GM12801 (cell line): ENCODE measurements around the gene SIM2.

Source experiments
- TF ChIP-seq, protein P1 (sequence below): IDR thresholded peaks from one replicate; pipeline ENCODE4 v1.5.1; 2011; ENCODE audit warnings: control low read depth; ENCODE audit not compliant: insufficient read length; ENCODE audit errors: extremely low read depth

Gene SIM2

DNA sequence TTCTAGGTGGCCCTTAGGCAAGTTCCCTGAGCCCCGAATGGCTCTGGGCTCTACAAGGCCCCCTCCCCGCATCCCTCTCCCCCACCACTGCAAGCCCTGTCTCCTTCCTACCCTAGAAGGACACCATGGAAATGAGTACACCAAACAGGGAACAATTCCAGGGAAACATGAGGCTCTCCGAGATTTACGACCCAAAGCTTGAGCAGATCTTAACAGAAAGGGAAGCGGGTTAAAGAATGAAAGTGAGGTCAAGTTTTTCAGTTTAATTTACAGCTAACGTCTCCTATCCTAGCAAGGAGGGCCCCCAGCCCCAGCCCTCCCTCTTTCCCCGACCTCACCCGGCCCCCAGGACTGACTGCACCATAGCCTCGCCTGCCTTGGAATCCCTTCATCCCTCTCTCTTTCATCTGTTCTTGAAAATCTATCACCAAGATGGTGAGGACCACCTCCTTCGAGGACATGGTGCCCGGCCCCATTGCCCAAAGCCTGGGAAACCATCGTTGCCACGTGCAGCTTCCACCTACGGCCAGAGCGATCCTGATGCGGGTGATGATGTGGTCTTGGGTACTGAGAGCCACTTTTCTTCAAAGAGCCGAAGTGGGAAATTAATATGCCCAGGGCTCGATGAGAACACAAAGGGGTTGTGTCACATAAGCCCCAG, 30.5 kb downstream of the SIM2 start:
- TF ChIP-seq, protein P1, sequence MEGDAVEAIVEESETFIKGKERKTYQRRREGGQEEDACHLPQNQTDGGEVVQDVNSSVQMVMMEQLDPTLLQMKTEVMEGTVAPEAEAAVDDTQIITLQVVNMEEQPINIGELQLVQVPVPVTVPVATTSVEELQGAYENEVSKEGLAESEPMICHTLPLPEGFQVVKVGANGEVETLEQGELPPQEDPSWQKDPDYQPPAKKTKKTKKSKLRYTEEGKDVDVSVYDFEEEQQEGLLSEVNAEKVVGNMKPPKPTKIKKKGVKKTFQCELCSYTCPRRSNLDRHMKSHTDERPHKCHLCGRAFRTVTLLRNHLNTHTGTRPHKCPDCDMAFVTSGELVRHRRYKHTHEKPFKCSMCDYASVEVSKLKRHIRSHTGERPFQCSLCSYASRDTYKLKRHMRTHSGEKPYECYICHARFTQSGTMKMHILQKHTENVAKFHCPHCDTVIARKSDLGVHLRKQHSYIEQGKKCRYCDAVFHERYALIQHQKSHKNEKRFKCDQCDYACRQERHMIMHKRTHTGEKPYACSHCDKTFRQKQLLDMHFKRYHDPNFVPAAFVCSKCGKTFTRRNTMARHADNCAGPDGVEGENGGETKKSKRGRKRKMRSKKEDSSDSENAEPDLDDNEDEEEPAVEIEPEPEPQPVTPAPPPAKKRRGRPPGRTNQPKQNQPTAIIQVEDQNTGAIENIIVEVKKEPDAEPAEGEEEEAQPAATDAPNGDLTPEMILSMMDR = no peak

DNA sequence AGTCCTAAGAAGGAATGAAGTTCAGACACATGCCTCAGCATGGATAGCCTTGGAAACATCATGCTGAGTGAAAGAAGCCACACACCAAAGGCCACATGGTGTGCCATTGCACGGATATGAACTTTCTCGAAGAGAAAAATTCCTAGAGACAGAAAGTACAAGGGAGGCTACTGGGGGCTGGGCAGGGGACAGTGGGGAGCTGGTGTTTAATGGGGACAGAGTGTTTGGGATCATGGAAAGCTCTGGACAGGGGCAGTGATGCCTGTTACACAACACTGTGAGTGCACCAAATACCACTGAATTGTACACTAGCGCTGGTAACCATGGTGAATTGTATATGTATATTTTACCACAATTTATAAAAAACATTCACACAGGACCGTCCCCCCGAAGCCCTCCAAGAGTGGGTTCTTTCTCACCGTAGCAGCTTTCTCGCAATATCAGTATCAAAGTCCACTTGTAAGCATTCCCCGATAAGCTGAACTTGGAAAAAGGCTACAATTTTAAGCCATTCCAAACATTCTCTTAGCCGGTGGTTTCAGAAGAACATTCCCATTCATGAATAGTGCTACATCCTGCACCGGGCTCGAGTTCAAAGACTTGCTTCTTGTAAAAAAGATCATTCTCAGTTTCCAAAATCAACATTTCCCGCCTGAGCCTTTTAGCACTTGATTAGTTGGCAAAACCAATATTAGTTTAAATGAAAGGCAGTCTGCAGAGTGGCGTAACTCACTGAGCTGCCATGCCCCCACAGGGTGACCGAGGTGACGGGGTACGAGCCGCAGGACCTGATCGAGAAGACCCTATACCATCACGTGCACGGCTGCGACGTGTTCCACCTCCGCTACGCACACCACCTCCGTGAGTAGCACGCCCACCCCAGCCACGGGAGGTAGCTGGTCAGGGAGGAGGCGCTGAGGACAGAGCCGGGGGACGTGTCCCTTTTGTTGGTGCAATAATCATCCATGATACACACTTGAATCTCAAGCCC, 31.7 kb downstream of the SIM2 start:
- TF ChIP-seq, protein P1 = no peak

DNA sequence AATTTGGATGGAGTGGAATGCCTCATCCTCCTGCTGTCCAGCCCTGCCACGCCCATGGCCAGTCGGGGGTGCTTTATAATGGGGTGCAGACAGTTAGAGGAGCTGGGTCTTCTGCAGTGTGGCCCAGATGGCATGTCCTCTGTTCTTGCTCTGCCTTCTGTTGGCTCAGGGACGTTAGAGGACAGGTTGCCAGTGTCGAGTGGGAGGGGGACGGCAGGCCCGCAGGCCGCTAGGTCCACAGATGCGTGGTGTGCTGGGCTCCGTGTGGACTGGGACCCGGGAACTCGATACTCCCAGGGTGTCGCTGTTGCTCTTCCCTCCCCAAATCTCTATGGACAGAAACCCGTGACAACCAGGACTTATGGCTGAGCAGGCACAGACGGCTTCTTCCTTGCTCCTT, 33.3 kb downstream of the SIM2 start:
- TF ChIP-seq, protein P1 = no peak

DNA sequence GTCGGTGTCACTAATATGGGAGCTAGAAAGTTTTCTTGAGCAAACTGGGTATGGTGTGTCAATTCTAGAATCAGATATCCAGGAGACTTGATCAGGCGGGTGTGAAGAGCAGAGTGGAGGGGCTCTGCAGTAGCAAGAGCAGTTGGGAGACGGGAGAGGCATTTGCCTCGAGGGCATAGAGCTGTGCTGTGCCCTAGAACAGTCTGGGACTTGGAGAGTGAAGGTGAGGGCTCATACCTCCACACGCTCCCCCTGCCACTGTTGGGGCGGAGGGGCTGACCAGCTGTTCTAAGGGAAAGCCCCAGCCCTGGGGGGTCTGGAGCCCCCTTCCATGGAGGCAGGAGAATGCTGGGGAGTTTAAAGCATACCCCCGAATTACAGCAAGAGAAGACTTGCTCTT, 33.8 kb downstream of the SIM2 start:
- TF ChIP-seq, protein P1 = no peak

DNA sequence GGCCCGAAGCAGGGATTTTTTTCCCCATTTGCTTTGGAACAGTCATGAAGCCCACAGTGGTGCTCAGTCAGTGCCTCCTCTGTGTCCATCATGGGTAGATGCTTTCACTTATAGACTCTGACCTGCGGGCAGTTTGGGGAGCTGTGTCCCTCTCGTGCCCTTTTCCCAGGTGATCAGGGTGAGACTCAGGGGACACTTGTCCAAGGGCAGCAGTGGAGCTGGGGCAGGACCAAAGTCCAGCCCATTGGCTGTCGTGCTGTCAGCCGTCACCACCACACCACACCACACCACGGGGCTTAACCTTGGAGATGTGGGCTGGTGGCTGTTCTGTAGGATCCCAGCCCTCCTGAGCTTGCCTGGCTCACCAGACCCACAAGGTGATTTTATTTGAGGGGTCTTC, 34.9 kb downstream of the SIM2 start:
- TF ChIP-seq, protein P1 = no peak

DNA sequence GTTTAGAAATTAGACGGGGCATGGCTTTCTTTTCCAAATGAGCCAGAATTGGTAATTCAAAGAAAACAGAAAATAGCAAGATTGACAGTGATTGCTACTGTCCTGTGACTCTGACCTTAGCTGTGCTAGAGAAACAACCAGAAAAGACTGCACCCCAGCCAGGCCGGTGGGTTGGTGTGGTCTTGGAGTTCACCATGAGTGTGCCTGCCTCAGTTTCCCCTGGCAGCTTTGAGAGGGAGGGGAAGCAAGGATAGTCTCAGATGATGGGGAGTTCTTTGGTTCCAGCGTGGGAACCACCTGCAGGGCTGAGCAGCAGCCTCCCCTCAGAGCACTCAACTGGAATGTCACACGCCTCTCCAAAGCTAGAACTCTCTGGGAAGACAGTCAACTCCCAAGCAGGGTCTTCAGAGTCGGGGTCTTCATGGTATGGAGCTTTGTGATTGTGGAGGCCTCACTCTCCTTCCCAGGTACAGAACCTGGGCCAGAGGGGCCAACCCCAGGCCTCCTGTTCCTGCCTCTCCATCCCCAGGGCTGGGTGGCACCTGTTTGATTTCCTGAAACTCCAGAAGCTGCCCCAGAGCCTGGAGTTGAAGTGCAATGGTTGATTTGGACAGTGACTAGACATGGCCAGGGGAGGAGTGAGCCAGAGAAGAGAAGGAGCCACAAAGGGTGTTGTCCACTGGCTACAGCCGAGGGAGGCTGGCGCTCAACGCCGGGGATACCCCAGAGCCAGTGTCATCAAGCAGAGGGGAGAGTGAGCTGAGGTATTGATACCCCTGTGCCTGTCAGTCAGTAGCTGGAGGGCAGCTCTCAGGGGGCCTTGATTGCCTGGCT, 35.7 kb downstream of the SIM2 start:
- TF ChIP-seq, protein P1 = no peak

DNA sequence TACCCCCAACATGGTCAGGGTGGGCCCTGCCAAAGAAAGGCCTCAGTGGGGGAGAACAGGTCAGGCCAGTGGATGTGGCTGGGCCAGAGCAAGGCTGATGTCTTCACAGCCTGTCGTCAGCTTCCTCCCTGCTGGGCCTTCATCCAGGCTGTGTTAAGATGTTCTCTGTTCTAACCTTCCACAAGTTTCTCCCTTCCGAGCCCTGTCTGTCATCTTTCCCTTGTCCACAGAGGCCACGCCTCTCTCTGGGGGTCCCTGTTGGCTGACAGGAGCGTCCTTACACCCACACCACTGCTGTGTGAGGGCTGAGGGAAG, 36.2 kb downstream of the SIM2 start:
- TF ChIP-seq, protein P1 = no peak
